ENCODE measurements around the gene SNAPC4. TPM values are rescaled to one million over a fixed set of nuclear protein-coding genes. Genes with fewer than 3 reads are reported as not detected.

SNAPC4 gene
- polyA plus RNA-seq, 2 of the 4 experiments (the other 2 are of a cell fraction) = 2.7 to 10.3 TPM

DNA sequence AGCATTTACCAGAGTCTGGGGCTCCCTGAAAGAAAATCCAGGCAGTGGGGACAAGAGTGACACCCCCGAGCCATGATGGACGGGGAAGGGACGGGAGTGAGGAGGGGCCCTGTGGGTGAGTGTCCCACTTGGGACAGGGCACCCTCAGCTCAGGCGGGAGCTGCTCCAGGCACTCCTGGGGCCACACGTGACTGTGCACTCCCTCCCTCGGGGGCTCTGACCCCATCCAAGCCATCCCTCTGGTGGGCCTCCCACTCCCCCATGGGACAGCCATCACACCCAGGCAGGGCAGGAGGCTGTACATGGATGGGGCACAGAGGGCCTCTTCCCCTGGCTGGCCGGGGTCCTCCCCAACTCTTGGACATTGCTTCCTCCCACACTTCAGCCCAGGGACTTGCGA is 23.5 kb downstream of the SNAPC4 start:
- Histone ChIP-seq H3K4me3 (no peak overlapping the region), H3K27ac (no peak overlapping the region), H3K4me1 (peaks cover 12% of the 10 kb centered on the region), H3K9me3 (no peaks in the 10 kb centered on the region), H3K4me2 (no peak overlapping the region)
- ChIA-PET POLR2A (no interaction called here), CTCF (interaction anchor here (0.5 to 4.9 kb wide), 7 partner anchors 9 to 267 kb away, joined by 3 to 27 read pairs (median 4); partner anchors contain the start of gene DNLZ)
- FAIRE-seq = no peak
- TF ChIP-seq, protein P1, sequence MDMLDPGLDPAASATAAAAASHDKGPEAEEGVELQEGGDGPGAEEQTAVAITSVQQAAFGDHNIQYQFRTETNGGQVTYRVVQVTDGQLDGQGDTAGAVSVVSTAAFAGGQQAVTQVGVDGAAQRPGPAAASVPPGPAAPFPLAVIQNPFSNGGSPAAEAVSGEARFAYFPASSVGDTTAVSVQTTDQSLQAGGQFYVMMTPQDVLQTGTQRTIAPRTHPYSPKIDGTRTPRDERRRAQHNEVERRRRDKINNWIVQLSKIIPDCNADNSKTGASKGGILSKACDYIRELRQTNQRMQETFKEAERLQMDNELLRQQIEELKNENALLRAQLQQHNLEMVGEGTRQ (IDR thresholded peaks at IDR 0.05) = no peak
- TF ChIP-seq MAFK (IDR thresholded peaks at IDR 0.05; ENCODE audit: partially characterized antibody) = no peak
- TF ChIP-seq SREBF2 (IDR thresholded peaks at IDR 0.05) = no peak
- no peak for TF ChIP-seq JUN (IDR thresholded peaks at IDR 0.05)
- TF ChIP-seq KDM5A (IDR thresholded peaks at IDR 0.05) = no peak
- TF ChIP-seq, protein P2, sequence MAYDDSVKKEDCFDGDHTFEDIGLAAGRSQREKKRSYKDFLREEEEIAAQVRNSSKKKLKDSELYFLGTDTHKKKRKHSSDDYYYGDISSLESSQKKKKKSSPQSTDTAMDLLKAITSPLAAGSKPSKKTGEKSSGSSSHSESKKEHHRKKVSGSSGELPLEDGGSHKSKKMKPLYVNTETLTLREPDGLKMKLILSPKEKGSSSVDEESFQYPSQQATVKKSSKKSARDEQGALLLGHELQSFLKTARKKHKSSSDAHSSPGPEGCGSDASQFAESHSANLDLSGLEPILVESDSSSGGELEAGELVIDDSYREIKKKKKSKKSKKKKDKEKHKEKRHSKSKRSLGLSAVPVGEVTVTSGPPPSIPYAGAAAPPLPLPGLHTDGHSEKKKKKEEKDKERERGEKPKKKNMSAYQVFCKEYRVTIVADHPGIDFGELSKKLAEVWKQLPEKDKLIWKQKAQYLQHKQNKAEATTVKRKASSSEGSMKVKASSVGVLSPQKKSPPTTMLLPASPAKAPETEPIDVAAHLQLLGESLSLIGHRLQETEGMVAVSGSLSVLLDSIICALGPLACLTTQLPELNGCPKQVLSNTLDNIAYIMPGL (CRISPR knock-in tag; IDR thresholded peaks at IDR 0.05; ENCODE audit: borderline replicate concordance) = no peak
- no peak for TF ChIP-seq EHMT2 (IDR thresholded peaks at IDR 0.05; ENCODE audit: low read depth)
- TF ChIP-seq ZC3H11A (IDR thresholded peaks at IDR 0.05) = no peak
- no peak for TF ChIP-seq PHF8 (IDR thresholded peaks at IDR 0.05; ENCODE audit: borderline replicate concordance, low read depth)
- no peak for TF ChIP-seq HDAC2 (IDR thresholded peaks at IDR 0.05)
- TF ChIP-seq CBX2 (IDR thresholded peaks at IDR 0.05; ENCODE audit: borderline replicate concordance, low read depth) = no peak
- DNase-seq (ENCODE audit: low read depth in 1 of 2, low spot score in 1 of 2) = no peak
- 89% methylated on average over 8 of the region's 8 CpGs for WGBS (ENCODE audit: missing lambda C conversion rate)
- no peak for ATAC-seq

DNA sequence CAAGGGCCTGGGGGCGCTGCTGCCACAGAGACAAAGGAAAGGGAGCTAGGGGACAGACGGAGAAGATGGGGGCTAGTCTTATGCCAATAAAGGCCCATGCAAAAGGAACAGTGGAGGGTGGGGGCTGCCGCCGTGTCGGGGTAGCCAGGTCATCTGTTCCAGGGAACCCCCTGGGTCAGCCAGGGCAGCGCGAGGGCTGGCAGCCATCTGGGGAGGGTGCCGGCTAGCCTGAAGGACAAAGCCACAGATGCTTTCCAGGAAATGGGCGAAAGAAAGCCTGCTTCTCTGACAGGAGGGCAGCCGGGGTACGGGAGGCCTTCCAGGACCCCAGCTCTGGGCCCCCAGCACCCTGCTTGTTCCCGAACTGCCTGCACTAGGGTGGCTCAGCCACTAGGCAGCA is 24.9 kb downstream of the SNAPC4 start:
- Histone ChIP-seq H3K4me3 (no peak overlapping the region), H3K4me1 (peaks cover 12% of the 10 kb centered on the region), H3K4me2 (no peak overlapping the region), H3K9me3 (no peaks in the 10 kb centered on the region), H3K27ac (no peak overlapping the region)
- WGBS (ENCODE audit: missing lambda C conversion rate) = 91% methylated on average over 12 of the region's 12 CpGs
- CTCF ChIA-PET = interaction anchor here (1.0 to 2.9 kb wide), 5 partner anchors 11 to 29 kb away, joined by 3 to 26 read pairs (median 3); partner anchors contain the start of genes DNLZ and SNAPC4
- POLR2A ChIA-PET = interaction anchor here (1.3 kb wide), 1 partner anchor 12 kb away, joined by 6 read pairs; the partner anchor contains the start of gene DNLZ
- TF ChIP-seq, protein P2 (CRISPR knock-in tag; IDR thresholded peaks at IDR 0.05; ENCODE audit: borderline replicate concordance) = no peak
- TF ChIP-seq SMC3 (IDR thresholded peaks at IDR 0.05) = no peak
- TF ChIP-seq PHF8 (IDR thresholded peaks at IDR 0.05; ENCODE audit: borderline replicate concordance, low read depth) = no peak
- TF ChIP-seq HOXB5 (CRISPR knock-in tag; IDR thresholded peaks at IDR 0.05) = no peak
- no peak for TF ChIP-seq KDM1A (IDR thresholded peaks at IDR 0.05; ENCODE audit: low read depth)
- TF ChIP-seq, protein P3, sequence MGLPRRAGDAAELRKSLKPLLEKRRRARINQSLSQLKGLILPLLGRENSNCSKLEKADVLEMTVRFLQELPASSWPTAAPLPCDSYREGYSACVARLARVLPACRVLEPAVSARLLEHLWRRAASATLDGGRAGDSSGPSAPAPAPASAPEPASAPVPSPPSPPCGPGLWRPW (IDR thresholded peaks at IDR 0.05) = no peak
- ATAC-seq (no peak), FAIRE-seq (no peak), DNase-seq (ENCODE audit: low read depth in 1 of 2, low spot score in 1 of 2) (no peak)

DNA sequence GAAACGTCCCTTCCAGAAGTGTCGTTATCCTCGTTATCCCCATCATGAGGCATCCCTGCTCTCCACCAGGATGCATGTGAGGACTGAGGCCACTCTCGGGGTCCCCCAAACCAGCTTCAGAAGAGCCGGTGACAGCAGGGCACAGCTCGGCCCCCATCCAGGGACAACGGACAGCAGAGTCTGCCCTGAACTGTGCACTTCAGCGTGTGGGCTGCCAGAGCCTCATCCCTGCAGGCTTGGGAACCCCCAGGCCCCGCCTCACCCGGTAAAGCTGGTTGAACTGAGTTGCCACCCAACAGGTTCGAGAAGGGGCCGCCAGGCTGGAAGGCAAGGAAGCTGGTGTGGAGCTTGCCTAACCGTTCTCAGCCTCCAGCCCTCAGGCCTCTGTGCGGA is 25.8 kb downstream of the SNAPC4 start:
- ATAC-seq (no peak), DNase-seq (ENCODE audit: low read depth in 1 of 2, low spot score in 1 of 2) (no peak), FAIRE-seq (no peak)
- no peak overlapping the region for H3K4me3 ChIP-seq
- POLR2A ChIA-PET = interaction anchor here (1.3 kb wide), 1 partner anchor 11 kb away, joined by 6 read pairs; the partner anchor contains the start of gene DNLZ
- TF ChIP-seq EP300 (IDR thresholded peaks at IDR 0.05) = no peak
- no peak for TF ChIP-seq CEBPB (IDR thresholded peaks at IDR 0.05)
- TF ChIP-seq POLR2A (IDR thresholded peaks at IDR 0.05; ENCODE audit: low read length) = no peak
- TF ChIP-seq KDM5A (IDR thresholded peaks at IDR 0.05) = no peak
- TF ChIP-seq ESRRA (IDR thresholded peaks at IDR 0.05; ENCODE audit: borderline replicate concordance, low read length) = no peak
- no peak for TF ChIP-seq RNF2 (IDR thresholded peaks at IDR 0.05; ENCODE audit: borderline replicate concordance, low read depth)
- no peak for TF ChIP-seq HOXA7 (CRISPR knock-in tag; IDR thresholded peaks at IDR 0.05)
- no peak for TF ChIP-seq FOXS1 (CRISPR knock-in tag; IDR thresholded peaks at IDR 0.05)
- TF ChIP-seq, protein P3 (IDR thresholded peaks at IDR 0.05) = no peak
- no peak for TF ChIP-seq JUNB (IDR thresholded peaks at IDR 0.05)
- no peak for TF ChIP-seq RFX5 (IDR thresholded peaks at IDR 0.05)
- no peak for TF ChIP-seq NFE2L2 (conservative IDR thresholded peaks at IDR 0.05; ENCODE audit: low read length)
- TF ChIP-seq, protein P4, sequence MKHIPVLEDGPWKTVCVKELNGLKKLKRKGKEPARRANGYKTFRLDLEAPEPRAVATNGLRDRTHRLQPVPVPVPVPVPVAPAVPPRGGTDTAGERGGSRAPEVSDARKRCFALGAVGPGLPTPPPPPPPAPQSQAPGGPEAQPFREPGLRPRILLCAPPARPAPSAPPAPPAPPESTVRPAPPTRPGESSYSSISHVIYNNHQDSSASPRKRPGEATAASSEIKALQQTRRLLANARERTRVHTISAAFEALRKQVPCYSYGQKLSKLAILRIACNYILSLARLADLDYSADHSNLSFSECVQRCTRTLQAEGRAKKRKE (CRISPR knock-in tag; IDR thresholded peaks at IDR 0.05; ENCODE audit: low read depth) = no peak
- no peak for TF ChIP-seq RCOR1 (IDR thresholded peaks at IDR 0.05; ENCODE audit: low read depth, low read length)
- H3K4me2 ChIP-seq = no peak overlapping the region
- CTCF ChIA-PET = interaction anchor here (0.5 to 2.9 kb wide), 6 partner anchors 10 to 327 kb away, joined by 3 to 26 read pairs (median 4); partner anchors contain the start of genes DNLZ and SNAPC4
- peaks cover 12% of the 10 kb centered on the region for H3K4me1 ChIP-seq
- 89% methylated on average over 6 of the region's 14 CpGs for WGBS (ENCODE audit: missing lambda C conversion rate)
- H3K9me3 ChIP-seq = no peaks in the 10 kb centered on the region
- H3K27ac ChIP-seq = no peak overlapping the region

All from A549 (cell line).